GM19468 (cell line): ENCODE results near the gene ZC3H18.

Experiments used
- ATAC-seq: cut with Tn5 transposase; IDR thresholded peaks from one replicate; pipeline ENCODE4 v1.9.1; 2021; ENCODE audit warnings: mild to moderate bottlenecking, moderate library complexity, moderate number of reproducible peaks; ENCODE audit not compliant: unreplicated experiment; ENCODE audit errors: extremely low read depth

ZC3H18 gene

DNA sequence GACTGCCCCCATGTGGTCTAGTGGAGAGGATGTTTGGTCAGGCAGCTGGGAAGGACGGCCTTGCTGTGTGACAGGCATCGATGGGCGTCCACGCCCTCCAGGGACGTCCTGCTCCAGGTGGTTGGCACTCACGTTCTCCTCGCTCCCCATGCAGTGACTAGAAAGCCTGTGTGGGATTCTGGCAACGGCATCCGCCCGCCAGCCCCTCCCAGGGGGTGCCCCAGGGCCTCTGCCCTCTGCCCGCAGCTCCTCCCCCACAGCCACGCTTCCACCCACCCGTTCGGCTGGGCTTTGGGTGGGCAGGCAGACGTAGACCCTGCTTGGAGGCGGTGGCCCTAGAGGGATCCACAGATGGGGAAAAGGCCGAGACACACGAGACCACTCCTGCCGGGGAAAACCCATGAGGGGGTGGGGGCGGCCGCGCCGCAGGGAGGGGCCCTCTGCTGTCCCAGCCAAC, 63.5 kb downstream of the ZC3H18 start:
- peak; percentile 8 for ATAC-seq

DNA sequence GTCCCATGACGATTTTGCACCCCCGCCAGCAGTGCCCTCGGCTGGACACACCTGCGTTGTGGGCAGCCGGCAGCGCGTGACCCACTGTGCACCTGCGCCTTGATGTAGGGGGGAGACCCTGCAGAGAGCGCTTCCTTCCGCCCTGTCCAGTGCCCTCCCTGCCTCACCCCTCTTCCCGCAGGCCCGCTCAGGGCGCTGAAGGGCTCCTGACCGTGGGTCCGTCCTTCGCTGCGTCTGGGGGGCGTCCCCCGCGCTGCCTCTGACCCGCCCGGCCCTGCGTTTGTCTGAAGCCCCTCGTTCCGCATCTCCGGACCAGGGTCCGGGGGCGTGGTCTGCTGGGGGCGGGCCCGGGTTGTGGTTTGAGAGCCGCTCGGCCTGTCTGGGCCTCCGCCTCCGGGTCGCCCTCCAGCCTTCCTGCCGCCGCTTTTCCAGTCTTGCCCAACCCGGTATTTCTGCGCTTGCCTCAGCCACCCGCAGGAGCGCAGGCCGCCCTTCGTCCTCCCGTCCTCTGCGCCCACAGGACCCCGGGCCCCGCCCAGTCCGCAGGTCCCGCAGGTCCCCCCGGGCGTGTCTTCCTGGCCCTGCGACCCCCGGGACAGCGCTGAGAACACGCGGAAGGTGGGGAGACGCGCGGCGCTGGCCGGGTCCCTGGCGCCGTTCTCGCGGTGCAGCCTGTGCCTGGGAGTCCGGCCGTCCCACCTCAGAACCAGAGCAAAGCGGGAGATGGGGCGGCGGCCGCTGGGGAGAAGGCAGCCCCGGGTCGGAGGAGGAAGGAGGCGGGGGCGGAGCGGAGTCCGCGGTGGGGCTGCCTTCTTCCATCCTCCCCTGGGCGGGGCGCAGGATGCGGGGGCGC, 64.2 kb downstream of the ZC3H18 start:
- peak; percentile 13 for ATAC-seq

DNA sequence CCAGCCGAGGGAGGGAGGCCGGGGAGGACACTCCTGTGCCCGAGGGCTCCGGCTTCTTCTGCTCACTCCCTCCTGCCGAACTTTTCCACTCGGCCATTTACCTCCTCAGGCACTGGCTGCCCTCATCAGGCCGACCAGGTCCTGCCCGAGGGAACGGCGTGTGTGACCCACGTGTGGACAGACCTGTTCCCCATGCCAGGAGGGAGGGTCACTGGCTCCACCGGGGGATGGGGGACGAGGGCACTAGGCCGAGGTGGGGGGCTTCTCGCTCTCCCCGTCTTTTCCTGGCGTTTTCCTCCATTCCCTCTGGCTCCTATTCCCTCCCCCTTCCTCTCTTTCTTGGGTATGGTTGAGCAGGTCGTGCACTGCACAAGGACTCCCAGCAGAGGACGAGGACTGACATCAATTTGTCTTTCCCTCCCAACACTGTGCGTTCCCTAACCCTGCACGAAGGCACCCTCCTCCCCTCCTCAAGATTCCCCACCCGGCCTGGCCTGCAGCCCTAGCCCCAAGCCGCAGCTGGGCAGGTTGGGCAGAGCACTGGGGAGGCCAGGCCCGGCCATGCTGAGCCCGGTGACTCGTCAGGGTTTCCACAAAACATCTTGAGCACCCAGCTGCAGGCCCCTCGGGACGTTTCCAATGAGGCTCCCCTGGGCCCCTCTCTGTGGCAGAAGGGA, 64.9 kb downstream of the ZC3H18 start:
- ATAC-seq: no peak

- no peak for ATAC-seq
Measured at GRCh38 chr16:88635671-88636319, 65.6 kb downstream of the ZC3H18 start.

DNA sequence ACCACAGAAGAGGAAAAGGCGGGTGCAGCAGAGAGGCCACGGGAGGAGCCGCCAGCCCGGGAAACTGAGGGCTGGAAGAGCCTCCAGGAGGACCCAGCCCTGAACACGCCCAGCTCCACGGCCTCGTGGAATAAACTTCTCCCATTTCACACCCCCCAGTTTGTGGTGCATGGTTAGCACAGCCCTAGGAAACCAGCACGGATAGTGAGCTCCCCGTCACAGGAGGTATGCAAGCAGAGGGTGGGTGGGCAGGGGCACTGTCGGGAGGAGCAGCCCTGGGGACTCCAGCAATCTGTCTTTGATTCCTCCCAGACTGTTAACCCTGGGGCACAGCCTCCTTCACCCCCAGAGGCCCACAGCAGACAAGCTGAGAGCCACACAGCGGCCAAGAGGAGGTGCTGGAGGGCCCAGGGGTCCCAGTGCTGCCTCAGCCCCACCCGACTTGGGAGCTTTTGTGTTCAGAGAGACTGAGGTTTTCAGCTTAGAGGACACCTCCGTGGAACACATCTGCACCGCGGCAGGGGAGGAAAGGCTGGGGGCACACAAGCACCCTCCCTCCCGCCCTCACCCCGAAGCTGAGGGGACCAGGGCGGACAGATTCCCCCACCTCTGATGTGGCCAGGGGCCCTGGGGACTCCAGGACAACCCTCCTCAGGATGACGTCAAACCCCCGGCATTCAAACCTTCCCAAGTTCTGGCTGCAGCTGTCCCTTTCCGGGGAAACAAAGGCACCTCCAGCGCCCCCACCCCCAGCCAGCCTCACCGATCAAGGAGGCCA, 66.5 kb downstream of the ZC3H18 start:
- ATAC-seq: no peak

DNA sequence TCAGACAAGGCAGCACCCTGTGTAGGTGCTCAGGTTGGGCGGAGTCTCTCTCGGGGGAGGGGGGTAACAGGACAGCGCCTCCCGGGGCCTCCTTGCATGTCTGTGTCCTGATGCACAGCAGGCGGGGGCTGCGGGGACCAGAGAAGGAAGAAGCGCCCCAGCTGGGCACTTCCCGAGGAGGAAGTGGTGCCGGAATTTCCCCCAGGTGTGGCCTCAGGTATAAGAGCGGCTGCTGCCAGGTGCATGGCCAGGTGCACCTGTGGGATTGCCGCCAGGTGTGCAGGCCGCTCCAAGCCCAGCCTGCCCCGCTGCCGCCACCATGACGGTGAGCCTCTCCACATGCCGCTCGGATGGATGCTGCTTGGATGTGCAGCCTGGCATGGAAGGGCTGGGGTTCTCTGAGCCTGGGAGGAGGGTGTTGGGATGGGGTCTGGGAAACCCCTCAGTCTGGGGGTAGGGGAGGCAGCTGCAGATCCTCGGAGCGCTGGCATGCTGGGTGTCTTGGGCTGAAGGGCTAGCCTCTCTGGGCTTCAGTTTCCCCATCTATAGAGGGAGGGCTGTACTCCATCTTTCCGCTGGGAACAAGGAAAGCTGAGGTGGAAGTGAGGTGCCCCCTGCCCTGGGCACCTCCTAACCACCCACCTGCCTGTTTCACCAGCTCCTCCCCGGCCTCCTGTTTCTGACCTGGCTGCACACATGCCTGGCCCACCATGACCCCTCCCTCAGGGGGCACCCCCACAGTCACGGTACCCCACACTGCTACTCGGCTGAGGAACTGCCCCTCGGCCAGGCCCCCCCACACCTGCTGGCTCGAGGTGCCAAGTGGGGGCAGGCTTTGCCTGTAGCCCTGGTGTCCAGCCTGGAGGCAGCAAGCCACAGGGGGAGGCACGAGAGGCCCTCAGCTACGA, 68.4 kb downstream of the ZC3H18 start, which contains the start of gene IL17C:
Gene IL17C, plus strand, starts transcription at position 250 of the 908 bp plus-strand sequence. Its CDS starts 70 bp downstream, at position 320.
- ATAC-seq: no peak

DNA sequence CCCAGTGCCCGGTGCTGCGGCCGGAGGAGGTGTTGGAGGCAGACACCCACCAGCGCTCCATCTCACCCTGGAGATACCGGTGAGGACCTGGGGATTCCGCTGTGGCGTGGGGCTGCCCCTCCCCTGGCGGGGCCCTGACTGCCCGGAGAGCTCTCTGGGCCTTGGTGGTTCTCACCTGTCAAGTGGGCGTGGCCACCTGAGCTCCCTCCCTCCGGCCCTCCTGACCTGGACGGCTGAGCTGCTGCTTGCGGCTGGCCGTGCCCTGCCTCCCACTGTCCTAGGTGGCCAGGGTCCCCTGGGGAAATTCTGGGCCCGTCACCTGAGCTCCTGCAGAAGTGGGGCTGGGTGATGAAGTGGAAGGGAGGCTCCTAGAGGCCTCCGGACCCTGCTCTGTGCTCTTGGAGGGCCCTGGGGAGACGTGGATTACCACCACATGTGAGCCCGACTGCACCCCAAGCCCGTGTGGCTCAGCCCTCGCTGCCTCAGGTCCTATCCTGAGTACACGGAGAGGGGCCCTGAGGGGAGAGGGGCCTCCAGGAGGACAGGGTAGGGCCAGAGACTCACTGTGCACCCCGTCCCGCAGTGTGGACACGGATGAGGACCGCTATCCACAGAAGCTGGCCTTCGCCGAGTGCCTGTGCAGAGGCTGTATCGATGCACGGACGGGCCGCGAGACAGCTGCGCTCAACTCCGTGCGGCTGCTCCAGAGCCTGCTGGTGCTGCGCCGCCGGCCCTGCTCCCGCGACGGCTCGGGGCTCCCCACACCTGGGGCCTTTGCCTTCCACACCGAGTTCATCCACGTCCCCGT, 69.2 kb downstream of the ZC3H18 start:
- no peak for ATAC-seq

DNA sequence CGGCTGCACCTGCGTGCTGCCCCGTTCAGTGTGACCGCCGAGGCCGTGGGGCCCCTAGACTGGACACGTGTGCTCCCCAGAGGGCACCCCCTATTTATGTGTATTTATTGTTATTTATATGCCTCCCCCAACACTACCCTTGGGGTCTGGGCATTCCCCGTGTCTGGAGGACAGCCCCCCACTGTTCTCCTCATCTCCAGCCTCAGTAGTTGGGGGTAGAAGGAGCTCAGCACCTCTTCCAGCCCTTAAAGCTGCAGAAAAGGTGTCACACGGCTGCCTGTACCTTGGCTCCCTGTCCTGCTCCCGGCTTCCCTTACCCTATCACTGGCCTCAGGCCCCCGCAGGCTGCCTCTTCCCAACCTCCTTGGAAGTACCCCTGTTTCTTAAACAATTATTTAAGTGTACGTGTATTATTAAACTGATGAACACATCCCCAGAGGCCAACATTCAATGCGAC, 69.9 kb downstream of the ZC3H18 start:
- no peak for ATAC-seq

DNA sequence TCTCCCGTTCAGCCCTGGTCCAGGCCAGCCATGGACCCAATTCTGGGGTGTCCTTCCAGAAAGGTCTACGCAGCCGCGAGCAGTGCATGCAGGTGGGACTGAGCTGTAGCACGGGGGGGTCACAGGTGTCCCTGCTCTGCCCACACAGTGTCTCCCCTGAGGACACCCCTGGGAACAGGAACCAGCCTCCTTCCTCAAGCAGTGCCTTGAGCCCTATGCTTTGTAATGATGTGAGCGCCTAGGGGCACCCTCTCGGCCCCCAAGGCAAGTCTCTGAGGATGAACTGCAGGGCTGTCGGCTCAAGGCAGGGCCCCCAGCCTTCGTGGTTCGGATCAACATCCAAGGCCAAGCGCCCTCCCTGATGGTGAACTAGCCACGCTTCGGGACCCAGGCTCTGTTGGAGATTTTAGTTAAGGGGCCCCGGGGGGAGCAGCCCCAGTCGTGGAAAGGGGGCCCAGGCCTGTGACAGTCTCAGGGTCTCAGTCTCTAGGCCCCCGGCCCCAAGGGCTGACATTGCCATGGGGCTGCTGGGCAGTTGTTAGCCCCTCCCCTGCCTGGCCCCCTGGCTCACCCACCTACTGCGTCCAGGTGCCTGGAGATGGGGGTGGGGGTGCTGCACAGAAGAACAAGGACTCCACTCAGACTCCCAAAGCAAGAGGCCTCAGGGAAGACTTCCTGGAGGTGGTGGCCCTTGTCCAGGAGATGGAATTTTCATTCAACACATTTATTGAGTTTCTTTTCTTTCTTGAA, 70.5 kb downstream of the ZC3H18 start:
- no peak for ATAC-seq

DNA sequence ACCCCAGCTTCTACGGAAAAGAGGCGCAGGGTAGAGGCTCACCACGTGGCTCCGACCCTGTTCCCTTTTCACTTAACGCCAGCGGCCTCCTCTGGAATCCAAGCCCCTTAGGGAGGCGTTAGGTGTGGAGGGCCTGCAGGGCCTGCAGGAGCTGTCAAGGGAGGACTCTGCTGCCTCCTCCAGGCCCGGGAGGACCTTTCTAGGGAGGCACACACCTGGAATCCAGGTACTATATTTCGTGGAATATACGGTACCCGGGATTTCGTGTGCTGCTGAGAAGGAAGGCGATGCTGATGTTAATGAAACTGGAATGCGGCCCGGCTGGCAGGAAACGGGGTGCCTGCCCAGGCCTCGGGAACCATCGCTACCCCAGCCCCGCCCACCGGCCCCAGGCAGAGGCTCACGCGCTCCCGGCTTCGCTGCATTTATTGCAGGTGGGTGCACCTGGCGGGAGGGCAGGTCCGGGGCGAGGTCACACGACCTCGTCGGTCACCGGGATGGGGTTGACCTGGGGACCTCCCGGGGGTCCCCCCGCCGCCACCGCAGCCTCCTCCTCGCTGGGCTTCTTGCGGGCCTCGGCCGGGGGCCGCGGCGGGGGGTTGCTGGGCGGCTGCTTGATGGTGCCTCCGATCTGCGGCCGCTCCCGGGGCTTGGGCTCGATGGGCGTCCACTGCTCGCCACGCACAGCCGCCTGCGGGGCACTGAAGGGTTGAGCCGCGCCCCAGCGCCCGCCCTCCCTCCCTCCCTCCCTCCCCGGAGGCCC, 72.9 kb downstream of the ZC3H18 start:
- ATAC-seq: no peak

DNA sequence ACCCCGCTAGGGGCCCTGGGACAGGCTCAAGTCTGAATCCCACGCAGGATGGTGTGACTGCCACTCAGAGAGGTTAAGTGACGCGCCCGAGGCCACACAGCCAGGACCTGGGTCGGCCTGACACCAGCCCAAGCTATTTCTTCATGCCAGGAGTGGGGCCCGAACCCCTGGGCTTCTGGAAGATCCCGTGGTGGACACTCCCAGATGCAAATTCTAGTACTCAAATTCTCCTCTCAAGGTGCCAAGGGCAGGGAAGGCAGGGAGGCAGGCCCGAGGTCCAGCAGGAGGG, 73.4 kb downstream of the ZC3H18 start:
- ATAC-seq: no peak

DNA sequence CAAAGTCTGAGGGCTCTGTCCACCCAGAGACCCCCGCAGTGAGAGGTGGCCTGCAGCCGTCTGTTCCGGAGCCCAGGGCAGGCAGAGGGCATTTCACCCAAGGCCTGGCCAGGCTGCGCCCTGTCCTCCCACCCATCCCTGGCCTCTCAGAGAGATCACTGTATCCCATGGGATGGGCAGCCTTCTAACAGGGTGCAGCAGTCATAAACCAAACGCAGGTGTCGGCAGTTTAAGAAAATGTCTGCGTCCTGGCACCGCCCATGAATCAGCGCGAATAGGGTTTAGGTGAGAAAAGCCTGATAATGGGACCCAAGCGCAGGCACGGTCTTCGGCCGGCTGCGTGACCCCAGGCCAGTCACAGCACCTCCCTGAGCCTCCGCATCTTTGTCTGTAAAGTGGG, 75.3 kb downstream of the ZC3H18 start:
- ATAC-seq: no peak

GRCh38 chr16:88645941-88646340, 75.7 kb downstream of the ZC3H18 start:
- ATAC-seq: no peak

GRCh38 chr16:88646345-88647034, 76.3 kb downstream of the ZC3H18 start:
- no peak for ATAC-seq

- ATAC-seq: no peak
Measured at GRCh38 chr16:88647178-88648070, 77.2 kb downstream of the ZC3H18 start.
